H1 (cell line): ENCODE measurements around the gene SPAG16. TPM values are rescaled to one million over a fixed set of nuclear protein-coding genes. Genes with fewer than 3 reads are reported as not detected.
A peak's percentile ranks its signal among the peaks of the same experiment; 100 is the strongest.

ENCODE experiments used
- CTCF ChIA-PET: fragments of 300-600 bp; sonication (Branson Sonifier 250); formaldehyde crosslinking; loops from one replicate; lab custom pipeline; 2021; ENCODE audit not compliant: partially characterized antibody; lab: Charles Lee
- POLR2A ChIA-PET: fragments of 300-600 bp; sonication (Branson Sonifier 250); formaldehyde crosslinking; loops from one replicate; lab custom pipeline; 2021; ENCODE audit warnings: inconsistent platforms; ENCODE audit not compliant: partially characterized antibody; lab: Charles Lee
- DNase-seq, 2 experiments: peaks; one replicate each; pipeline versions ENCODE4 v3.0.0 to v3.0.0-alpha.2; 2010 to 2022; ENCODE audit warnings: low spot score in 2 of 2, low read depth in 1 of 2, mixed read lengths in 1 of 2
- FAIRE-seq: peaks from 2 replicates; lab custom pipeline; 2011; peaks lifted over from hg19 to GRCh38; lab: Jason Lieb, UNC
- H2AFZ ChIP-seq: 2 replicates; pipeline ENCODE4 v1.8.1; 2012; ENCODE audit warnings: low read length, inconsistent platforms
- H2AK5ac ChIP-seq: 2 replicates; pipeline ENCODE4 v1.6.1; 2013; ENCODE audit warnings: low read depth, low read length
- H2BK120ac ChIP-seq: replicated peaks from 2 replicates; pipeline ENCODE3; 2013; ENCODE audit warnings: low read depth, low read length, inconsistent platforms
- H2BK12ac ChIP-seq: 2 replicates; pipeline ENCODE4 v1.6.1; 2013; ENCODE audit warnings: low read depth, low read length
- H2BK15ac ChIP-seq: 2 replicates; pipeline ENCODE4 v1.6.1; 2013; ENCODE audit warnings: low read length
- H2BK20ac ChIP-seq: 2 replicates; pipeline ENCODE4 v1.6.1; 2013; ENCODE audit warnings: low read length
- H2BK5ac ChIP-seq: 2 replicates; pipeline ENCODE4 v1.6.1; 2013; ENCODE audit warnings: low read depth, low read length
- H3K14ac ChIP-seq: 2 replicates; pipeline ENCODE4 v1.6.1; 2013; ENCODE audit warnings: inconsistent platforms; ENCODE audit not compliant: insufficient read length
- H3K18ac ChIP-seq: 2 replicates; pipeline ENCODE4 v1.6.1; 2013; ENCODE audit warnings: low read length; ENCODE audit errors: extremely low read depth
- H3K23ac ChIP-seq: 2 replicates; pipeline ENCODE4 v1.6.1; 2013; ENCODE audit warnings: inconsistent platforms; ENCODE audit not compliant: insufficient read length
- H3K23me2 ChIP-seq: 2 replicates; pipeline ENCODE4 v1.6.1; 2013; ENCODE audit warnings: low read depth, low read length
- H3K27ac ChIP-seq: 2 replicates; pipeline ENCODE4 v1.6.1; 2011; ENCODE audit warnings: low read depth, low read length, inconsistent platforms
- H3K27me3 ChIP-seq, 4 experiments: replicated peaks in 1 of 4; 1 replicate in 1 of 4; 2 replicates in 3 of 4; pipeline versions ENCODE4 v1.6.1 to v1.8.1; 2011 to 2013; ENCODE audit warnings: low read length in 3 of 4, mild to moderate bottlenecking in 3 of 4, inconsistent platforms in 2 of 4, mixed read lengths in 2 of 4, moderate library complexity in 1 of 4; ENCODE audit not compliant: control insufficient read depth in 3 of 4, insufficient read depth in 3 of 4; ENCODE audit errors: extremely low read depth in 1 of 4
- H3K36me3 ChIP-seq, 4 experiments: 2 replicates each; pipeline versions ENCODE4 v1.6.1 to v1.8.1; 2011 to 2013; ENCODE audit warnings: mild to moderate bottlenecking in 4 of 4, low read length in 3 of 4, moderate library complexity in 2 of 4, control low read depth in 1 of 4, inconsistent platforms in 1 of 4; ENCODE audit not compliant: insufficient read depth in 4 of 4, control insufficient read depth in 2 of 4
- H3K4ac ChIP-seq: replicated peaks from 2 replicates; pipeline ENCODE3; 2013; ENCODE audit warnings: low read length, low read depth, mixed read lengths, inconsistent platforms; ENCODE audit not compliant: insufficient read length
- H3K4me1 ChIP-seq, 4 experiments: replicated peaks in 1 of 4; 1 replicate in 1 of 4; 2 replicates in 3 of 4; pipeline versions ENCODE4 v1.6.1 to v1.8.1; 2011 to 2013; ENCODE audit warnings: low read length in 3 of 4, inconsistent platforms in 2 of 4, mixed read lengths in 1 of 4; ENCODE audit not compliant: insufficient read depth in 4 of 4, control insufficient read depth in 3 of 4
- H3K4me2 ChIP-seq, 2 experiments: 2 replicates each; pipeline versions ENCODE4 v1.6.1 to v1.8.1; 2011 to 2013; ENCODE audit warnings: low read depth in 2 of 2, low read length in 2 of 2, control low read depth in 1 of 2, inconsistent platforms in 1 of 2, mild to moderate bottlenecking in 1 of 2; ENCODE audit not compliant: insufficient read depth in 1 of 2
- H3K4me3 ChIP-seq, 4 experiments: fragments of 200-600, 300-600 bp in 1 of 4; sonication (generic), shearing (Covaris generic), sonication (Bioruptor Twin) in 1 of 4; 2 replicates each; pipeline versions ENCODE4 v1.5.1 to v1.8.1; 2011 to 2016; ENCODE audit warnings: low read length in 4 of 4, low read depth in 3 of 4, control low read depth in 2 of 4, inconsistent platforms in 2 of 4, mild to moderate bottlenecking in 2 of 4, mixed read lengths in 1 of 4, moderate library complexity in 1 of 4; ENCODE audit not compliant: insufficient read depth in 2 of 4; ENCODE audit errors: extremely low read depth in 1 of 4
- H3K56ac ChIP-seq: replicated peaks from 2 replicates; pipeline ENCODE3; 2013; ENCODE audit warnings: low read depth, mild to moderate bottlenecking, mixed read lengths, low read length, inconsistent platforms; ENCODE audit not compliant: insufficient read length
- H3K79me1 ChIP-seq: 2 replicates; pipeline ENCODE4 v1.6.1; 2013; ENCODE audit warnings: low read depth, low read length, control low read depth
- H3K79me2 ChIP-seq, 2 experiments: 2 replicates each; pipeline versions ENCODE4 v1.6.1 to v1.8.1; 2012 to 2013; ENCODE audit warnings: low read length in 2 of 2, mild to moderate bottlenecking in 2 of 2, inconsistent platforms in 1 of 2; ENCODE audit not compliant: insufficient read depth in 2 of 2, control insufficient read depth in 1 of 2
- H3K9ac ChIP-seq, 4 experiments: replicated peaks in 1 of 4; 1 replicate in 1 of 4; 2 replicates in 3 of 4; pipeline versions ENCODE4 v1.6.1 to v1.8.1; 2011 to 2013; ENCODE audit warnings: low read depth in 3 of 4, low read length in 3 of 4, control low read depth in 2 of 4, mild to moderate bottlenecking in 2 of 4, moderate library complexity in 2 of 4, inconsistent platforms in 1 of 4; ENCODE audit errors: extremely low read depth in 1 of 4
- H3K9me3 ChIP-seq, 2 experiments: 2 replicates each; pipeline versions ENCODE4 v1.6.1 to v1.8.1; 2012 to 2013; ENCODE audit warnings: mild to moderate bottlenecking in 2 of 2, moderate library complexity in 2 of 2, control low read depth in 1 of 2, inconsistent platforms in 1 of 2, low read depth in 1 of 2, low read length in 1 of 2, mixed read lengths in 1 of 2; ENCODE audit not compliant: insufficient read depth in 2 of 2
- H4K20me1 ChIP-seq, 2 experiments: replicated peaks in 1 of 2; 2 replicates each; pipeline versions ENCODE3 to v1.8.1; 2011 to 2013; ENCODE audit warnings: inconsistent platforms in 2 of 2, low read length in 2 of 2, mild to moderate bottlenecking in 1 of 2; ENCODE audit not compliant: insufficient read depth in 2 of 2, control insufficient read depth in 1 of 2
- H4K5ac ChIP-seq: 2 replicates; pipeline ENCODE4 v1.6.1; 2013; ENCODE audit warnings: low read length, low read depth, mixed read lengths, inconsistent platforms; ENCODE audit not compliant: insufficient read length
- H4K8ac ChIP-seq: 2 replicates; pipeline ENCODE4 v1.8.0; 2013; ENCODE audit warnings: mild to moderate bottlenecking, moderate library complexity, low read length, inconsistent platforms; ENCODE audit not compliant: insufficient read depth; ENCODE audit errors: extremely low read depth
- H4K91ac ChIP-seq: replicated peaks from 2 replicates; pipeline ENCODE3; 2013; ENCODE audit warnings: low read length, mixed read lengths, inconsistent platforms; ENCODE audit not compliant: insufficient read length
- ASH2L ChIP-seq: fragments of 200-600, 300-600 bp; sonication (generic); IDR thresholded peaks from one replicate; pipeline ENCODE4 v1.7.1; 2017; ENCODE audit warnings: low read length
- BACH1 ChIP-seq: IDR thresholded peaks from 2 replicates; pipeline ENCODE4 v1.6.1; 2012; ENCODE audit warnings: low read length, improper control_type of control experiment
- CBX8 ChIP-seq: fragments of 300-800, 300-1000 bp; sonication (generic); IDR thresholded peaks from 2 replicates; pipeline ENCODE4 v1.7.1; 2016; ENCODE audit warnings: low read depth, low read length, borderline replicate concordance
- CREB1 ChIP-seq: IDR thresholded peaks from 2 replicates; pipeline ENCODE4 v1.6.1; 2012; ENCODE audit warnings: inconsistent platforms
- JUN ChIP-seq: IDR thresholded peaks from 2 replicates; pipeline ENCODE4 v1.6.1; 2011; ENCODE audit warnings: low read depth, mild to moderate bottlenecking, improper control_type of control experiment, low read length
- KDM5A ChIP-seq: fragments of 200-600 bp; IDR thresholded peaks from 2 replicates; pipeline ENCODE4 v1.7.1; 2012; ENCODE audit warnings: mild to moderate bottlenecking, low read length, inconsistent platforms, mixed read lengths
- PHF8 ChIP-seq: fragments of 200-600 bp; sonication (generic); conservative IDR thresholded peaks from 2 replicates; pipeline ENCODE4 v1.7.1; 2012; ENCODE audit warnings: low read depth, mild to moderate bottlenecking, inconsistent platforms, low read length, moderate library complexity
- POLR2AphosphoS5 ChIP-seq: IDR thresholded peaks from 2 replicates; pipeline ENCODE4 v1.6.1; 2011; ENCODE audit warnings: low read depth, low read length
- RXRA ChIP-seq: IDR thresholded peaks from 2 replicates; pipeline ENCODE4 v1.6.1; 2011; ENCODE audit warnings: low read depth, mild to moderate bottlenecking, low read length, moderate library complexity; ENCODE audit not compliant: insufficient read depth
- SAP30 ChIP-seq: fragments of 300-600 bp; sonication (generic); IDR thresholded peaks from 2 replicates; pipeline ENCODE4 v1.7.1; 2012; ENCODE audit warnings: low read length, moderate library complexity, mild to moderate bottlenecking, inconsistent platforms; ENCODE audit not compliant: insufficient read depth, insufficient replicate concordance
- SP4 ChIP-seq: IDR thresholded peaks from 2 replicates; pipeline ENCODE4 v1.6.1; 2012; ENCODE audit warnings: low read length, inconsistent platforms
- SUZ12 ChIP-seq: fragments of 200-600 bp; sonication (generic); IDR thresholded peaks from 2 replicates; pipeline ENCODE4 v1.6.1; 2012; ENCODE audit warnings: mild to moderate bottlenecking, inconsistent platforms, low read length, moderate library complexity, mixed read lengths
- TAF7 ChIP-seq: optimal IDR thresholded peaks from 2 replicates; pipeline ENCODE3; 2011; ENCODE audit warnings: low read depth, mild to moderate bottlenecking, inconsistent platforms, low read length, moderate library complexity, borderline replicate concordance
- WGBS, 2 experiments: shearing (Covaris generic) in 1 of 2; methylation state at CpG; one replicate each; pipeline versions ENCODE4 v1.1.6 to v1.1.7; 2013 to 2015; ENCODE audit warnings: low lambda C conversion rate in 2 of 2, mixed read lengths in 2 of 2, inconsistent platforms in 1 of 2, low coverage in 1 of 2, missing lambda C conversion rate in 1 of 2; ENCODE audit not compliant: insufficient replicate concordance in 2 of 2, insufficient coverage in 1 of 2, insufficient read length in 1 of 2; ENCODE audit errors: extremely low coverage in 1 of 2, missing lambda C conversion rate in 1 of 2; 5-methylcytosine and 5-hydroxymethylcytosine counted together
- polyA plus RNA-seq, 7 experiments: library from polyadenylated mRNA; depleted of rRNA in 3 of 7; stranded (reverse) in 5 of 7; unstranded in 2 of 7; fragments of >200 nt in 5 of 7; fragments of 200-250 nt in 2 of 7; gene quantifications; 1 replicate in 5 of 7; 2 replicates in 1 of 7; 4 replicates in 1 of 7; pipeline versions ENCODE4 v1.2.1 to v1.2.3, GENCODE V29; 2011 to 2013; ENCODE audit warnings: missing spikeins in 2 of 7, mixed read lengths in 2 of 7
- total RNA-seq: library from RNA; stranded (reverse); fragmentation: NEBNext Ultra II Directional; extraction: Animal tissue kit (Norgen Biotek cat#: 25700); gene quantifications from 2 replicates; pipeline ENCODE4 v1.2.1, GENCODE V29; 2021
- TF ChIP-seq, protein P1 (sequence below): IDR thresholded peaks from 2 replicates; pipeline ENCODE4 v1.6.1; 2011; ENCODE audit warnings: low read depth, mild to moderate bottlenecking, low read length; ENCODE audit not compliant: insufficient read depth

The SPAG16 gene
- total and polyA plus RNA-seq, 2 of the 8 experiments (the other 6 are each of a cell fraction or from before 2014, with no cell fraction given), result 6.0 to 14.9 TPM

DNA sequence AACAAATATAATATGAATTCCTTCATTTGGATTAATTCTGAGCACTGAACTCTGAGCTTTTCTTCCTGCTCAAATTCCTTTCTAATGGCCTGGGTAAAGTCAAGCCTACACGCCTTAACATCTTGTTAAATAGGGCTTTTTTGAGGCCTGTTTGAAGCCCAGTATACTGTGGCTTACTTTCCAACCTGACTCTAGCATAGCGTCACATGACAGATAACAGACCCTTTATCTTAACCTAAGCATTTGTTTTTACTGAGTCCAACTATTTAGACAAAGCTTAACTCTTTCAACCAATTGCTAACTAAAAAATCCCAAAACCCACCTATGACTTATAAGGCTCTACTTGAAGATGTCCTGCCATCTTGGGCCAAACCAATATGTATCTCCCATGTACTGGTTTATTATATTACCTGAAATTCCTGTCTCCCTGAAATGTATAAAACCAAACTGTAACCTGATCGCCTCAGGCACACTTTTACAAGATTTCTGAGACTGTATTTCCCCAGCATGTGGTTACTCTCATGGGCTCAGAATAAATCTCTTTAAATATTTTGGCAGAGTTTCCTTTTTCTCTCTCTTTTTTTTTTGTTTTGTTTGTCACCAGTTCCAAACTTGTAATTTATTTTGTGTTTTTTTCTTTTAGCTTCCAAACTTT is 855.5 kb downstream of the SPAG16 start:
- H4K20me1 ChIP-seq, result no peaks in the 10 kb centered on the region
- no peak overlapping the region for H3K4me2 ChIP-seq
- H2BK120ac ChIP-seq, result no peak overlapping the region
- no peak overlapping the region for H2BK5ac ChIP-seq
- no peak overlapping the region for H4K5ac ChIP-seq
- H3K27me3 ChIP-seq, result no peaks in the 10 kb centered on the region
- no peak overlapping the region for H3K23ac ChIP-seq
- H3K23me2 ChIP-seq, result no peaks in the 10 kb centered on the region
- H2BK12ac ChIP-seq, result no peak overlapping the region
- DNase-seq (no peak), FAIRE-seq (no peak)
- H3K79me2 ChIP-seq, result no peaks in the 10 kb centered on the region
- no peak overlapping the region for H3K4me3 ChIP-seq
- H3K27ac ChIP-seq, result no peak overlapping the region
- H4K8ac ChIP-seq, result no peak overlapping the region
- no peak overlapping the region for H3K14ac ChIP-seq
- H3K9ac ChIP-seq, result no peak overlapping the region
- H3K4ac ChIP-seq, result no peak overlapping the region
- no peak overlapping the region for H4K91ac ChIP-seq
- no peak overlapping the region for H3K56ac ChIP-seq
- 89% methylated on average over 3 of the region's 3 CpGs; no CpG with 5 or more reads in 1 of the 2 experiments for WGBS, 2 experiments
- H2BK15ac ChIP-seq, result no peak overlapping the region
- H3K9me3 ChIP-seq, result no peaks in the 10 kb centered on the region
- H3K36me3 ChIP-seq, result no peaks in the 10 kb centered on the region
- 0 out of 2 replicates have a peak overlapping the region, but pooled peaks have one; percentile 1 for H2AFZ ChIP-seq
- H3K4me1 ChIP-seq, result peaks cover 0 to 2% (median 0%) of the 10 kb centered on the region in 4 experiments; a peak in 2 of 7 replicates
- no peak overlapping the region for H3K18ac ChIP-seq
- H2BK20ac ChIP-seq, result no peak overlapping the region
- ChIA-PET POLR2A (no interaction called here), CTCF (interaction anchor here (0.9 kb wide), 1 partner anchor 53 kb away, joined by 3 read pairs; no protein-coding TSS in a partner anchor)
- H3K79me1 ChIP-seq, result no peaks in the 10 kb centered on the region
- no peak overlapping the region for H2AK5ac ChIP-seq
- TF ChIP-seq SAP30 (no peak), BACH1 (no peak), POLR2AphosphoS5 (no peak), RXRA (no peak), SP4 (no peak), JUN (no peak), KDM5A (no peak), CREB1 (no peak), PHF8 (no peak), SUZ12 (no peak), CBX8 (no peak), ASH2L (no peak), TAF7 (no peak)
- TF ChIP-seq, protein P1, sequence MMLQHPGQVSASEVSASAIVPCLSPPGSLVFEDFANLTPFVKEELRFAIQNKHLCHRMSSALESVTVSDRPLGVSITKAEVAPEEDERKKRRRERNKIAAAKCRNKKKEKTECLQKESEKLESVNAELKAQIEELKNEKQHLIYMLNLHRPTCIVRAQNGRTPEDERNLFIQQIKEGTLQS, result no peak
